ENCODE measurements around the gene ZNF534. TPM values are rescaled to one million over a fixed set of nuclear protein-coding genes. Genes with fewer than 3 reads are reported as not detected.
"Not testable (repeated sequence)": the region's sequence is repeated elsewhere in the genome, so short reads cannot be mapped to it uniquely, and the experiment has no call there.

The ZNF534 gene
- polyA plus RNA-seq, 3 donors from 2014 or later: not detected

GRCh38 chr19:52474351-52475127 lies 45.6 kb downstream of the ZNF534 start:
- H3K9me3 Mint-ChIP-seq: peaks cover 69 to 96% (median 93%) of the 10 kb centered on the region in 6 donors
- no peak for DNase-seq

GRCh38 chr19:52484111-52484743 lies 55.3 kb downstream of the ZNF534 start:
- not testable (repeated sequence) for H3K4me1 Mint-ChIP-seq
- peaks cover 43 to 79% (median 71%) of the 10 kb centered on the region in 6 donors for H3K9me3 Mint-ChIP-seq

More at GRCh38 chr19:52474351-52475127, 45.6 kb downstream of the ZNF534 start:
- Mint-ChIP-seq H3K4me3 (no peak overlapping the region), H3K36me3 (peaks cover 17 to 48% (median 38%) of the 10 kb centered on the region in 3 donors), H3K27ac (no peak overlapping the region), H3K4me1 (peaks cover 0 to 2% of the 10 kb centered on the region in 2 donors), H3K27me3 (ENCODE audit: low read depth in 3 of 3) (peaks cover 0 to 2% (median 2%) of the 10 kb centered on the region in 3 donors)

GRCh38 chr19:52485064-52485463 lies 56.1 kb downstream of the ZNF534 start:
- not testable (repeated sequence) for H3K4me3 Mint-ChIP-seq, DNase-seq, H3K4me1 Mint-ChIP-seq, H3K27ac Mint-ChIP-seq
- H3K9me3 Mint-ChIP-seq: peaks cover 43 to 77% (median 73%) of the 10 kb centered on the region in 6 donors
- peaks cover 5 to 17% (median 17%) of the 10 kb centered on the region in 3 donors for H3K36me3 Mint-ChIP-seq
- peaks cover 3 to 16% (median 5%) of the 10 kb centered on the region in 3 donors for H3K27me3 Mint-ChIP-seq (ENCODE audit: low read depth in 3 of 3)

More at GRCh38 chr19:52484111-52484743, 55.3 kb downstream of the ZNF534 start:
- Mint-ChIP-seq H3K27me3 (ENCODE audit: low read depth in 3 of 3) (peaks cover 0 to 16% (median 5%) of the 10 kb centered on the region in 3 donors), H3K36me3 (peaks cover 5 to 17% (median 17%) of the 10 kb centered on the region in 3 donors)
- H3K27ac Mint-ChIP-seq, DNase-seq, H3K4me3 Mint-ChIP-seq: not testable (repeated sequence)

GRCh38 chr19:52485561-52486240 lies 56.8 kb downstream of the ZNF534 start:
- DNase-seq, H3K27ac Mint-ChIP-seq, H3K4me3 Mint-ChIP-seq, H3K4me1 Mint-ChIP-seq: not testable (repeated sequence)
- peaks cover 7 to 15% (median 12%) of the 10 kb centered on the region in 3 donors for H3K36me3 Mint-ChIP-seq
- peaks cover 43 to 77% (median 72%) of the 10 kb centered on the region in 6 donors for H3K9me3 Mint-ChIP-seq
- H3K27me3 Mint-ChIP-seq (ENCODE audit: low read depth in 3 of 3): peaks cover 3 to 16% (median 5%) of the 10 kb centered on the region in 3 donors

GRCh38 chr19:52492201-52492993 lies 63.4 kb downstream of the ZNF534 start:
- DNase-seq: peak in 1 of 3 donors; percentile 10
- H3K4me3 Mint-ChIP-seq: peak overlapping the region in 3 of 5 donors; percentile 44 to 76 (median 55)
- H3K27ac Mint-ChIP-seq: no peak overlapping the region
- H3K4me1 Mint-ChIP-seq: peaks cover 3 to 6% of the 10 kb centered on the region in 2 donors
- H3K36me3 Mint-ChIP-seq: peaks cover 9 to 15% (median 14%) of the 10 kb centered on the region in 3 donors
- peaks cover 2 to 5% (median 2%) of the 10 kb centered on the region in 3 donors for H3K27me3 Mint-ChIP-seq (ENCODE audit: low read depth in 3 of 3)
- H3K9me3 Mint-ChIP-seq: peaks cover 13 to 65% (median 55%) of the 10 kb centered on the region in 6 donors

- peak in 2 of 3 donors; percentile 3 to 11 for DNase-seq
- peaks cover 3 to 6% of the 10 kb centered on the region in 2 donors for H3K4me1 Mint-ChIP-seq
- H3K27ac Mint-ChIP-seq: no peak overlapping the region
- peaks cover 13 to 72% (median 60%) of the 10 kb centered on the region in 6 donors for H3K9me3 Mint-ChIP-seq
- H3K36me3 Mint-ChIP-seq: peaks cover 14 to 19% (median 17%) of the 10 kb centered on the region in 3 donors
- peaks cover 2 to 5% (median 2%) of the 10 kb centered on the region in 3 donors for H3K27me3 Mint-ChIP-seq (ENCODE audit: low read depth in 3 of 3)
- H3K4me3 Mint-ChIP-seq: peak overlapping the region; percentile 7 to 76 (median 44)
Measured at GRCh38 chr19:52492994-52493470, 64.1 kb downstream of the ZNF534 start.

GRCh38 chr19:52494518-52494917 lies 65.6 kb downstream of the ZNF534 start:
- H3K36me3 Mint-ChIP-seq: peaks cover 17 to 21% (median 19%) of the 10 kb centered on the region in 3 donors
- peaks cover 2 to 5% (median 2%) of the 10 kb centered on the region in 3 donors for H3K27me3 Mint-ChIP-seq (ENCODE audit: low read depth in 3 of 3)
- DNase-seq: no peak
- H3K4me1 Mint-ChIP-seq: peaks cover 3 to 6% of the 10 kb centered on the region in 2 donors
- H3K27ac Mint-ChIP-seq: no peak overlapping the region
- peaks cover 9 to 76% (median 60%) of the 10 kb centered on the region in 6 donors for H3K9me3 Mint-ChIP-seq
- no peak overlapping the region for H3K4me3 Mint-ChIP-seq

- H3K4me3 Mint-ChIP-seq: no peak overlapping the region
- peaks cover 12 to 69% (median 56%) of the 10 kb centered on the region in 6 donors for H3K9me3 Mint-ChIP-seq
- H3K27me3 Mint-ChIP-seq (ENCODE audit: low read depth in 3 of 3): peaks cover 0 to 2% (median 1%) of the 10 kb centered on the region in 3 donors
- no peak overlapping the region for H3K27ac Mint-ChIP-seq
- peaks cover 23 to 35% (median 24%) of the 10 kb centered on the region in 3 donors for H3K36me3 Mint-ChIP-seq
- no peak for DNase-seq
- H3K4me1 Mint-ChIP-seq: no peaks in the 10 kb centered on the region
Measured at GRCh38 chr19:52498571-52498970, 69.6 kb downstream of the ZNF534 start.

GRCh38 chr19:52500474-52500873 lies 71.5 kb downstream of the ZNF534 start:
- H3K36me3 Mint-ChIP-seq: peaks cover 23 to 44% (median 28%) of the 10 kb centered on the region in 3 donors
- not testable (repeated sequence) for H3K27ac Mint-ChIP-seq; DNase-seq; H3K4me3 Mint-ChIP-seq; H3K4me1 Mint-ChIP-seq; H3K27me3 Mint-ChIP-seq (ENCODE audit: low read depth in 3 of 3)
- peaks cover 15 to 63% (median 52%) of the 10 kb centered on the region in 6 donors for H3K9me3 Mint-ChIP-seq

GRCh38 chr19:52500991-52501390 lies 72.0 kb downstream of the ZNF534 start:
- Mint-ChIP-seq H3K9me3 (peaks cover 17 to 58% (median 49%) of the 10 kb centered on the region in 6 donors), H3K36me3 (peaks cover 23 to 45% (median 32%) of the 10 kb centered on the region in 3 donors)
- H3K27me3 Mint-ChIP-seq (ENCODE audit: low read depth in 3 of 3); H3K4me1 Mint-ChIP-seq; H3K27ac Mint-ChIP-seq; DNase-seq; H3K4me3 Mint-ChIP-seq: not testable (repeated sequence)
